Measurements from ENCODE around the gene WNT9A.

- TF ChIP-seq, protein P1, sequence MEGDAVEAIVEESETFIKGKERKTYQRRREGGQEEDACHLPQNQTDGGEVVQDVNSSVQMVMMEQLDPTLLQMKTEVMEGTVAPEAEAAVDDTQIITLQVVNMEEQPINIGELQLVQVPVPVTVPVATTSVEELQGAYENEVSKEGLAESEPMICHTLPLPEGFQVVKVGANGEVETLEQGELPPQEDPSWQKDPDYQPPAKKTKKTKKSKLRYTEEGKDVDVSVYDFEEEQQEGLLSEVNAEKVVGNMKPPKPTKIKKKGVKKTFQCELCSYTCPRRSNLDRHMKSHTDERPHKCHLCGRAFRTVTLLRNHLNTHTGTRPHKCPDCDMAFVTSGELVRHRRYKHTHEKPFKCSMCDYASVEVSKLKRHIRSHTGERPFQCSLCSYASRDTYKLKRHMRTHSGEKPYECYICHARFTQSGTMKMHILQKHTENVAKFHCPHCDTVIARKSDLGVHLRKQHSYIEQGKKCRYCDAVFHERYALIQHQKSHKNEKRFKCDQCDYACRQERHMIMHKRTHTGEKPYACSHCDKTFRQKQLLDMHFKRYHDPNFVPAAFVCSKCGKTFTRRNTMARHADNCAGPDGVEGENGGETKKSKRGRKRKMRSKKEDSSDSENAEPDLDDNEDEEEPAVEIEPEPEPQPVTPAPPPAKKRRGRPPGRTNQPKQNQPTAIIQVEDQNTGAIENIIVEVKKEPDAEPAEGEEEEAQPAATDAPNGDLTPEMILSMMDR (IDR thresholded peaks at IDR 0.05), result no peak
- no peak for TF ChIP-seq POLR2A (IDR thresholded peaks at IDR 0.05)
Observed at GRCh38 chr1:227901906-227902640, 45.7 kb downstream of the WNT9A start.

Data from right lobe of liver (tissue), 4 donors.